ENCODE data around the gene NFYC.

Gene NFYC

GRCh38 chr1:40769815-40770214 is 78.3 kb downstream of the NFYC start:
- Histone ChIP-seq H3K36me3 (ENCODE audit: insufficient read depth, low read length) (peaks cover 75% of the 10 kb centered on the region), H3K9ac (ENCODE audit: insufficient read length) (no peak overlapping the region), H3K27ac (no peak overlapping the region), H3K4me3 (no peak overlapping the region), H3K9me3 (ENCODE audit: low read depth, low read length) (no peaks in the 10 kb centered on the region)
- DNase-seq (ENCODE audit: low read depth, low spot score): no peak
- TF ChIP-seq POLR2AphosphoS5 (IDR thresholded peaks at IDR 0.05; ENCODE audit: borderline replicate concordance, low read depth, low read length): no peak
- no peak for TF ChIP-seq FOXP2 (optimal IDR thresholded peaks at IDR 0.05; ENCODE audit: control extremely low read depth, extremely low read length, insufficient read depth)
- no peak for TF ChIP-seq EZH2 (IDR thresholded peaks at IDR 0.05)

GRCh38 chr1:40770296-40771070 is 79.0 kb downstream of the NFYC start:
- Histone ChIP-seq H3K4me3 (no peak overlapping the region), H3K9me3 (ENCODE audit: low read depth, low read length) (no peaks in the 10 kb centered on the region), H3K36me3 (ENCODE audit: insufficient read depth, low read length) (peaks cover 71% of the 10 kb centered on the region), H3K27ac (no peak overlapping the region), H3K9ac (ENCODE audit: insufficient read length) (no peak overlapping the region)
- no peak for DNase-seq (ENCODE audit: low read depth, low spot score)
- TF ChIP-seq EZH2 (IDR thresholded peaks at IDR 0.05) (no peak), POLR2AphosphoS5 (IDR thresholded peaks at IDR 0.05; ENCODE audit: borderline replicate concordance, low read depth, low read length) (no peak), FOXP2 (optimal IDR thresholded peaks at IDR 0.05; ENCODE audit: control extremely low read depth, extremely low read length, insufficient read depth) (no peak)

- TF ChIP-seq FOXP2 (optimal IDR thresholded peaks at IDR 0.05; ENCODE audit: control extremely low read depth, extremely low read length, insufficient read depth) (no peak), EZH2 (IDR thresholded peaks at IDR 0.05) (no peak), POLR2AphosphoS5 (IDR thresholded peaks at IDR 0.05; ENCODE audit: borderline replicate concordance, low read depth, low read length) (no peak)
- Histone ChIP-seq H3K27ac (no peak overlapping the region), H3K36me3 (ENCODE audit: insufficient read depth, low read length) (peaks cover 61% of the 10 kb centered on the region), H3K4me3 (no peak overlapping the region), H3K9me3 (ENCODE audit: low read depth, low read length) (0 out of 2 replicates have a peak, but pooled peaks cover 5% of the 10 kb centered on the region), H3K9ac (ENCODE audit: insufficient read length) (no peak overlapping the region)
- no peak for DNase-seq (ENCODE audit: low read depth, low spot score)
These were observed 80.8 kb downstream of the NFYC start for GRCh38 chr1:40772146-40772955.

DNA sequence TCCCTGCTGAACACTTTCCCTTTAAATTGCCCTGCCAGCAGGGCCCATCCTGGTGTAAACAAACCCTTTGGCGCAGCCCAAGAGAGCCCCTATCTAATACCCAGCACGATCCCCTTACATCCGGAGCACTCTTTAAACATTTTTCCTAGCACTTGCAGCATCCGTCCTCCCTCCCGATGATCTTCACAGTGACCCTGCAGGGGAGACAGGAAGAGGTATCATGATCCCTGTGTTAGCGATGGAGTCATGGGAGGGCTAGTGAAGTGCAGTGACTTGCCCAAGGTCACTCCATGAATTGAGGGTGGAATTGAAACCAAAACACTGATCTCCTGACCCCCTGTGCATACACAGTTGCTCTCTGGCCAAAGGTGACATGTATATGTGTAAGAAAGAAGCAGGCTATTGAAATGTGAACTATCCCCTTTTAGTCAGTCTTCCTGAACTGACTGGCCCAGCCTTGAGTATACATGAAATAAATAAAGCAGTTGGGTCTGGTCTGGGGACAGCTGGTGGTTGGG is 82.3 kb downstream of the NFYC start:
- Histone ChIP-seq H3K36me3 (ENCODE audit: insufficient read depth, low read length) (peaks cover 49% of the 10 kb centered on the region), H3K9me3 (ENCODE audit: low read depth, low read length) (0 out of 2 replicates have a peak, but pooled peaks cover 5% of the 10 kb centered on the region), H3K27ac (no peak overlapping the region), H3K4me3 (no peak overlapping the region), H3K9ac (ENCODE audit: insufficient read length) (no peak overlapping the region)
- no peak for DNase-seq (ENCODE audit: low read depth, low spot score)
- TF ChIP-seq POLR2AphosphoS5 (IDR thresholded peaks at IDR 0.05; ENCODE audit: borderline replicate concordance, low read depth, low read length) (no peak), FOXP2 (optimal IDR thresholded peaks at IDR 0.05; ENCODE audit: control extremely low read depth, extremely low read length, insufficient read depth) (no peak), EZH2 (IDR thresholded peaks at IDR 0.05) (no peak)

GRCh38 chr1:40774266-40774998 is 82.9 kb downstream of the NFYC start:
- DNase-seq (ENCODE audit: low read depth, low spot score): no peak
- Histone ChIP-seq H3K4me3 (no peak overlapping the region), H3K9me3 (ENCODE audit: low read depth, low read length) (0 out of 2 replicates have a peak, but pooled peaks cover 5% of the 10 kb centered on the region), H3K27ac (no peak overlapping the region), H3K36me3 (ENCODE audit: insufficient read depth, low read length) (peaks cover 43% of the 10 kb centered on the region), H3K9ac (ENCODE audit: insufficient read length) (no peak overlapping the region)
- no peak for TF ChIP-seq EZH2 (IDR thresholded peaks at IDR 0.05)
- TF ChIP-seq POLR2AphosphoS5 (IDR thresholded peaks at IDR 0.05; ENCODE audit: borderline replicate concordance, low read depth, low read length): no peak
- TF ChIP-seq FOXP2 (optimal IDR thresholded peaks at IDR 0.05; ENCODE audit: control extremely low read depth, extremely low read length, insufficient read depth): no peak

- Histone ChIP-seq H3K27ac (no peak overlapping the region), H3K4me3 (no peak overlapping the region), H3K9ac (ENCODE audit: insufficient read length) (no peak overlapping the region), H3K9me3 (ENCODE audit: low read depth, low read length) (0 out of 2 replicates have a peak, but pooled peaks cover 5% of the 10 kb centered on the region), H3K36me3 (ENCODE audit: insufficient read depth, low read length) (peaks cover 22% of the 10 kb centered on the region)
- TF ChIP-seq FOXP2 (optimal IDR thresholded peaks at IDR 0.05; ENCODE audit: control extremely low read depth, extremely low read length, insufficient read depth) (no peak), EZH2 (IDR thresholded peaks at IDR 0.05) (no peak), POLR2AphosphoS5 (IDR thresholded peaks at IDR 0.05; ENCODE audit: borderline replicate concordance, low read depth, low read length) (no peak)
- DNase-seq (ENCODE audit: low read depth, low spot score): no peak
These were observed 85.0 kb downstream of the NFYC start for GRCh38 chr1:40776236-40777072.

- DNase-seq (ENCODE audit: low read depth, low spot score): no peak
- H3K9ac ChIP-seq (ENCODE audit: insufficient read length): no peak overlapping the region
- no peak for TF ChIP-seq POLR2AphosphoS5 (IDR thresholded peaks at IDR 0.05; ENCODE audit: borderline replicate concordance, low read depth, low read length)
- no peak for TF ChIP-seq EZH2 (IDR thresholded peaks at IDR 0.05)
- no peak for TF ChIP-seq FOXP2 (optimal IDR thresholded peaks at IDR 0.05; ENCODE audit: control extremely low read depth, extremely low read length, insufficient read depth)
- no peak overlapping the region for H3K4me3 ChIP-seq
- no peak overlapping the region for H3K27ac ChIP-seq
- H3K9me3 ChIP-seq (ENCODE audit: low read depth, low read length): 0 out of 2 replicates have a peak, but pooled peaks cover 5% of the 10 kb centered on the region
- H3K36me3 ChIP-seq (ENCODE audit: insufficient read depth, low read length): peaks cover 18% of the 10 kb centered on the region
These were observed 85.9 kb downstream of the NFYC start for GRCh38 chr1:40777224-40777970.
